IMR-90 (cell line): ENCODE results near the gene MICU1. TPM values are rescaled to one million over a fixed set of nuclear protein-coding genes. Genes with fewer than 3 reads are reported as not detected.
"Not testable (repeated sequence)": the region's sequence is repeated elsewhere in the genome, so short reads cannot be mapped to it uniquely, and the experiment has no call there.

ENCODE experiments used
- ATAC-seq: fragments of 200-7000 bp; cut with Tn5 transposase; 2 replicates; pipeline ENCODE4 v1.9.1; 2020; ENCODE audit warnings: low read depth, mild to moderate bottlenecking, moderate library complexity
- BruUV-seq: library from RNA; stranded (reverse); fragments of 400-500 nt; replicated peaks from 2 replicates; lab custom pipeline; 2021; lab: Mats Ljungman, UMichigan
- CTCF ChIA-PET: fragments of 300-600 bp; formaldehyde crosslinking; extraction: SDS; loops from one replicate; lab custom pipeline; 2021; ENCODE audit warnings: antibody characterized with exemption; lab: Yijun Ruan, JAX
- POLR2A ChIA-PET: fragments of 300-600 bp; sonication (Branson Sonifier 250); formaldehyde crosslinking; loops from one replicate; lab custom pipeline; 2022; ENCODE audit warnings: antibody characterized with exemption; ENCODE audit not compliant: unreplicated experiment; lab: Charles Lee
- DNase-seq: peaks from one replicate; pipeline ENCODE4 v3.0.0; 2013
- H2AFZ ChIP-seq: replicated peaks from 2 replicates; pipeline ENCODE3; 2013; ENCODE audit warnings: low read length, mild to moderate bottlenecking; ENCODE audit not compliant: poor library complexity
- H2AK5ac ChIP-seq: 2 replicates; pipeline ENCODE4 v1.6.1; 2013; ENCODE audit warnings: low read depth, low read length, inconsistent platforms
- H2AK9ac ChIP-seq: replicated peaks from 2 replicates; pipeline ENCODE3; 2013; ENCODE audit warnings: mild to moderate bottlenecking, low read depth, low read length, moderate library complexity; ENCODE audit not compliant: poor library complexity
- H2BK120ac ChIP-seq: 2 replicates; pipeline ENCODE4 v1.6.1; 2013; ENCODE audit warnings: low read depth, low read length, inconsistent platforms
- H2BK15ac ChIP-seq: 3 replicates; pipeline ENCODE4 v1.6.1; 2013; ENCODE audit warnings: low read depth, low read length, inconsistent platforms
- H2BK20ac ChIP-seq: 2 replicates; pipeline ENCODE4 v1.6.1; 2013; ENCODE audit warnings: low read depth, mild to moderate bottlenecking, inconsistent platforms, low read length, moderate library complexity
- H2BK5ac ChIP-seq: 2 replicates; pipeline ENCODE4 v1.6.1; 2013; ENCODE audit warnings: mild to moderate bottlenecking, low read depth, low read length, inconsistent platforms; ENCODE audit not compliant: poor library complexity, severe bottlenecking
- H3K14ac ChIP-seq: replicated peaks from 2 replicates; pipeline ENCODE4 v1.6.1; 2013; ENCODE audit warnings: low read depth, low read length, inconsistent platforms
- H3K18ac ChIP-seq: 2 replicates; pipeline ENCODE4 v1.6.1; 2013; ENCODE audit warnings: low read depth, low read length, control low read depth
- H3K23ac ChIP-seq: 2 replicates; pipeline ENCODE4 v1.6.1; 2013; ENCODE audit warnings: low read depth, low read length, inconsistent platforms
- H3K27ac ChIP-seq: 2 replicates; pipeline ENCODE4 v1.5.1; 2013; ENCODE audit warnings: mild to moderate bottlenecking, control low read depth, low read length; ENCODE audit not compliant: insufficient read depth
- H3K27me3 ChIP-seq: 2 replicates; pipeline ENCODE4 v1.6.1; 2013; ENCODE audit warnings: low read length; ENCODE audit not compliant: control insufficient read depth, insufficient read depth
- H3K36me3 ChIP-seq: 2 replicates; pipeline ENCODE4 v1.6.1; 2013; ENCODE audit warnings: low read length, mixed read lengths; ENCODE audit not compliant: control insufficient read depth, insufficient read depth
- H3K4ac ChIP-seq: 2 replicates; pipeline ENCODE4 v1.6.1; 2013; ENCODE audit warnings: low read depth, low read length, inconsistent platforms
- H3K4me1 ChIP-seq: 2 replicates; pipeline ENCODE4 v1.6.1; 2013; ENCODE audit warnings: low read length, mixed read lengths; ENCODE audit not compliant: control insufficient read depth, insufficient read depth
- H3K4me2 ChIP-seq: 2 replicates; pipeline ENCODE4 v1.6.1; 2013; ENCODE audit warnings: low read depth, mild to moderate bottlenecking, control low read depth, low read length, moderate library complexity
- H3K4me3 ChIP-seq: 2 replicates; pipeline ENCODE4 v1.5.1; 2013; ENCODE audit warnings: low read depth, mild to moderate bottlenecking, control low read depth, low read length, moderate library complexity; ENCODE audit not compliant: insufficient read depth
- H3K56ac ChIP-seq: 2 replicates; pipeline ENCODE4 v1.6.1; 2013; ENCODE audit warnings: low read length, inconsistent platforms; ENCODE audit not compliant: insufficient read depth; ENCODE audit errors: extremely low read depth
- H3K79me1 ChIP-seq, 2 experiments: 2 replicates each; pipeline ENCODE4 v1.6.1; 2013; ENCODE audit warnings: low read length in 2 of 2, inconsistent platforms in 1 of 2, low read depth in 1 of 2
- H3K9ac ChIP-seq: 2 replicates; pipeline ENCODE4 v1.6.1; 2013; ENCODE audit warnings: low read depth, low read length, control low read depth
- H3K9me1 ChIP-seq: 2 replicates; pipeline ENCODE4 v1.6.1; 2013; ENCODE audit warnings: low read length, inconsistent platforms; ENCODE audit not compliant: insufficient read depth
- H3K9me3 ChIP-seq: 2 replicates; pipeline ENCODE4 v1.6.1; 2013; ENCODE audit warnings: low read length; ENCODE audit not compliant: control insufficient read depth, insufficient read depth
- H4K20me1 ChIP-seq: 2 replicates; pipeline ENCODE4 v1.6.1; 2013; ENCODE audit warnings: low read length, inconsistent platforms; ENCODE audit not compliant: insufficient read depth
- H4K5ac ChIP-seq: 2 replicates; pipeline ENCODE4 v1.6.1; 2013; ENCODE audit warnings: mild to moderate bottlenecking, low read depth, low read length, control low read depth
- H4K8ac ChIP-seq, 2 experiments: 2 replicates each; pipeline ENCODE4 v1.6.1; 2013; ENCODE audit warnings: low read depth in 2 of 2, low read length in 2 of 2, control low read depth in 1 of 2, inconsistent platforms in 1 of 2
- H4K91ac ChIP-seq: 2 replicates; pipeline ENCODE4 v1.6.1; 2013; ENCODE audit warnings: low read depth, low read length, inconsistent platforms; ENCODE audit not compliant: insufficient read depth
- CEBPB ChIP-seq: IDR thresholded peaks from 2 replicates; pipeline ENCODE4 v1.6.1; 2012; ENCODE audit warnings: low read depth, low read length, improper control_type of control experiment
- USF2 ChIP-seq: fragments of 150-350 bp; IDR thresholded peaks from 2 replicates; pipeline ENCODE4 v1.6.1; 2017; ENCODE audit warnings: mild to moderate bottlenecking, antibody characterized with exemption, low read length, low read depth
- WGBS, 2 experiments: methylation state at CpG; one replicate each; pipeline versions ENCODE4 v1.1.5 to v1.1.7; 2013; ENCODE audit warnings: missing lambda C conversion rate in 2 of 2; ENCODE audit not compliant: insufficient read length in 1 of 2; ENCODE audit errors: extremely low coverage in 2 of 2; 5-methylcytosine and 5-hydroxymethylcytosine counted together
- dilution Hi-C: fragments of 300-500 bp; cut with HindIII; formaldehyde crosslinking; loops from one replicate; pipeline ENCODE4 v1.14.3; 2018; ENCODE audit warnings: low sequenced_read_pairs; ENCODE audit not compliant: unreplicated experiment
- in situ Hi-C: fragments of 300-500 bp; cut with MboI; formaldehyde crosslinking; loops from 3 replicates; pipeline ENCODE4 v1.14.3; 2019; ENCODE audit warnings: low sequenced_read_pairs, inconsistent platforms, mixed read lengths
- intact Hi-C: fragments of 100-400 bp; cut with micrococcal nuclease; formaldehyde crosslinking; loops from 2 replicates; pipeline ENCODE4 v1.10.0; 2022
- polyA plus RNA-seq, 3 experiments: library from polyadenylated mRNA; depleted of rRNA; stranded (reverse); fragments of >200 nt; gene quantifications; 2 replicates each; pipeline ENCODE4 v1.2.3, GENCODE V29; 2012; ENCODE audit warnings: low replicate concordance in 1 of 3
- total RNA-seq: library from RNA; depleted of rRNA; stranded (reverse); fragments of >200 nt; gene quantifications from 2 replicates; pipeline ENCODE4 v1.2.3, GENCODE V29; 2012

The MICU1 gene
- total and polyA plus RNA-seq, 2 of the 4 experiments (the other 2 are of a cell fraction) = 43.6 to 44.7 TPM

GRCh38 chr10:72545546-72545945 is 80.3 kb downstream of the MICU1 start:
- no peak overlapping the region for H2BK5ac ChIP-seq
- BruUV-seq = no TSS peak
- no peak overlapping the region for H3K4me2 ChIP-seq
- TF ChIP-seq CEBPB (no peak), USF2 (peak; percentile 47; the same call in 1 of the 2 replicates)
- in situ Hi-C loops = no loop called here
- DNase-seq (no peak), ATAC-seq (peak; percentile 46)
- H3K23ac ChIP-seq = no peak overlapping the region
- no peak overlapping the region for H3K18ac ChIP-seq
- H2AFZ ChIP-seq = no peak overlapping the region
- POLR2A ChIA-PET = no interaction called here
- no peak overlapping the region for H3K9ac ChIP-seq
- no peak overlapping the region for H4K91ac ChIP-seq
- no peak overlapping the region for H2BK15ac ChIP-seq
- CTCF ChIA-PET = no interaction called here
- H4K20me1 ChIP-seq = no peaks in the 10 kb centered on the region
- H2BK120ac ChIP-seq = no peak overlapping the region
- H3K36me3 ChIP-seq = peaks cover 24% of the 10 kb centered on the region
- no peak overlapping the region for H3K4ac ChIP-seq
- no peak overlapping the region for H3K4me3 ChIP-seq
- no peak overlapping the region for H3K14ac ChIP-seq
- no peak overlapping the region for H2AK5ac ChIP-seq
- H2AK9ac ChIP-seq = no peak overlapping the region
- intact Hi-C loops = no loop called here
- WGBS, 2 experiments = no CpG with 5 or more reads among the region's 1 CpG
- H3K27ac ChIP-seq = no peak overlapping the region
- H3K9me3 ChIP-seq = peaks cover 14% of the 10 kb centered on the region
- H3K27me3 ChIP-seq = no peaks in the 10 kb centered on the region
- no peak overlapping the region for H3K56ac ChIP-seq
- dilution Hi-C loops = no loop called here
- H3K9me1 ChIP-seq = no peaks in the 10 kb centered on the region
- H4K5ac ChIP-seq = no peak overlapping the region
- H3K4me1 ChIP-seq = peaks cover 3% of the 10 kb centered on the region; the same call in 1 of the 2 replicates
- no peak overlapping the region for H4K8ac ChIP-seq
- no peaks in the 10 kb centered on the region; a peak in 2 of 4 replicates for H3K79me1 ChIP-seq
- H2BK20ac ChIP-seq = no peak overlapping the region

GRCh38 chr10:72543855-72544254 is 82.0 kb downstream of the MICU1 start:
- H4K8ac ChIP-seq, H3K18ac ChIP-seq, ATAC-seq, H4K20me1 ChIP-seq, H3K4ac ChIP-seq, H4K5ac ChIP-seq, H4K91ac ChIP-seq, H2AK9ac ChIP-seq, H3K79me1 ChIP-seq, POLR2A ChIA-PET, H3K27ac ChIP-seq, H3K9ac ChIP-seq, H2BK5ac ChIP-seq, H2BK20ac ChIP-seq, in situ Hi-C loops, DNase-seq, BruUV-seq, H3K56ac ChIP-seq, H3K23ac ChIP-seq, intact Hi-C loops, H2AK5ac ChIP-seq, H3K9me1 ChIP-seq, H3K27me3 ChIP-seq, H3K4me1 ChIP-seq, H3K14ac ChIP-seq, CTCF ChIA-PET, H3K4me3 ChIP-seq, H2BK15ac ChIP-seq, H3K4me2 ChIP-seq, H2AFZ ChIP-seq, dilution Hi-C loops, H2BK120ac ChIP-seq: not testable (repeated sequence)
- Histone ChIP-seq H3K36me3 (peaks cover 15% of the 10 kb centered on the region), H3K9me3 (peaks cover 14% of the 10 kb centered on the region)
- no CpG with 5 or more reads among the region's 6 CpGs for WGBS, 2 experiments
